ENCODE measurements around the gene PRR13.

GRCh38 chr12:53461059-53461458 lies 19.5 kb downstream of the PRR13 start:
- TF ChIP-seq NFIC (IDR thresholded peaks at IDR 0.05; ENCODE audit: borderline replicate concordance): no peak
- TF ChIP-seq CHD2 (IDR thresholded peaks at IDR 0.05; ENCODE audit: low read length, partially characterized antibody): no peak
- no peak for TF ChIP-seq RFX5 (IDR thresholded peaks at IDR 0.05; ENCODE audit: low read length)
- no peak for TF ChIP-seq YY1 (IDR thresholded peaks at IDR 0.05; ENCODE audit: low read depth)
- TF ChIP-seq CTCF (IDR thresholded peaks at IDR 0.05): no peak
- no peak for TF ChIP-seq RAD21 (IDR thresholded peaks at IDR 0.05; ENCODE audit: low read length)
- TF ChIP-seq EZH2phosphoT487 (IDR thresholded peaks at IDR 0.05; ENCODE audit: borderline replicate concordance, low read depth): no peak
